ENCODE data around the gene PAF1.
A peak's percentile ranks its signal among the peaks of the same experiment; 100 is the strongest.

DNA sequence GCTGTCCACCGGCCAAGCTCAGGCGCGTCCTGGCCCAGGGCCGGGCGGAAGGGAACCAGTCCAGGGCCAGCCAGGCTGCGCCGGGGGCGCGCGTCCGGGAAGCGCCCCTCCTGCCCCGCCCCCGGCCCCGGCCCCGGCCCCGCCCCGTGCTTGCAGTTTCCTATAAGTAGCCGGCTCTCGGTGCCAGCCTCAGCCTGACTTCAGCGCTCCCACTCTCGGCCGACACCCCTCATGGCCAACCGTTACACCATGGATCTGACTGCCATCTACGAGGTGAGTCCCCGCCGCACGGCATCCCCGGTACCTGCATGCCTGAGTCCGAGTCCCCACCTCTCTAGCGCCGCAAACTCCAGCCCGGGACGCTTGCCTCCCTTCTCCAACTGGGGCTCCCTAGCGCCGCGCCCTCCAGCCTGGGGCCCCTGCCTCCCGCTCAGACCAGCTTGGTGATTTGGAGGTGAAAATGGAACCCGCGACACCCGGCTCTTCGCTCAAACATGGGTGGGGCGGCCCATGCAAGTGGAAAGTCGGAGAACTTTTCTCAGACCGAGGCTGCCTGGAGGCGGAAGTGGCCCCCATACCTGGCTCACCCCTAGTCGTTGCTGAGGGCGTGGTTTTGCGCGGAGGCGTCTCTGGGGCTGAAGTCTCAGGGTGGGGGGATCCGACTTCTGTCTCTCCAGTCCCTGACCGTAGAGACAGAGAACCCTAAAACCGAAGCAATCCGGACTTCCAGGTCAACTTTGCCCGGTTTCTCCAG, 15.9 kb upstream of the PAF1 start, which contains the start of gene ZFP36:
- TF ChIP-seq, protein P1, sequence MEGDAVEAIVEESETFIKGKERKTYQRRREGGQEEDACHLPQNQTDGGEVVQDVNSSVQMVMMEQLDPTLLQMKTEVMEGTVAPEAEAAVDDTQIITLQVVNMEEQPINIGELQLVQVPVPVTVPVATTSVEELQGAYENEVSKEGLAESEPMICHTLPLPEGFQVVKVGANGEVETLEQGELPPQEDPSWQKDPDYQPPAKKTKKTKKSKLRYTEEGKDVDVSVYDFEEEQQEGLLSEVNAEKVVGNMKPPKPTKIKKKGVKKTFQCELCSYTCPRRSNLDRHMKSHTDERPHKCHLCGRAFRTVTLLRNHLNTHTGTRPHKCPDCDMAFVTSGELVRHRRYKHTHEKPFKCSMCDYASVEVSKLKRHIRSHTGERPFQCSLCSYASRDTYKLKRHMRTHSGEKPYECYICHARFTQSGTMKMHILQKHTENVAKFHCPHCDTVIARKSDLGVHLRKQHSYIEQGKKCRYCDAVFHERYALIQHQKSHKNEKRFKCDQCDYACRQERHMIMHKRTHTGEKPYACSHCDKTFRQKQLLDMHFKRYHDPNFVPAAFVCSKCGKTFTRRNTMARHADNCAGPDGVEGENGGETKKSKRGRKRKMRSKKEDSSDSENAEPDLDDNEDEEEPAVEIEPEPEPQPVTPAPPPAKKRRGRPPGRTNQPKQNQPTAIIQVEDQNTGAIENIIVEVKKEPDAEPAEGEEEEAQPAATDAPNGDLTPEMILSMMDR (IDR thresholded peaks at IDR 0.05) = peak in 1 of 4 experiments; percentile 16
- TF ChIP-seq POLR2A (IDR thresholded peaks at IDR 0.05) = peak; percentile 94 to 98

Data from uterus (tissue), 2 donors.